Large intestine (tissue), 3 donors: Measurements from ENCODE around the gene BCR. TPM values are rescaled to one million over a fixed set of nuclear protein-coding genes. Genes with fewer than 3 reads are reported as not detected.

ENCODE experiments used
- DNase-seq, 2 donors: peaks; one replicate each; pipeline versions ENCODE4 v3.0.0 to v3.0.0-alpha.2; 2013
- H3K27ac ChIP-seq: one replicate; pipeline ENCODE4 v1.5.1; 2013; ENCODE audit warnings: low read length
- H3K27me3 ChIP-seq: 2 replicates; pipeline ENCODE4 v1.6.1; 2013; ENCODE audit warnings: low read length; ENCODE audit not compliant: control insufficient read depth, insufficient read depth
- H3K36me3 ChIP-seq: 2 replicates; pipeline ENCODE4 v1.6.1; 2013; ENCODE audit warnings: low read length; ENCODE audit not compliant: control insufficient read depth, insufficient read depth
- H3K4me1 ChIP-seq: one replicate; pipeline ENCODE4 v1.6.1; 2013; ENCODE audit warnings: low read length; ENCODE audit not compliant: control insufficient read depth, insufficient read depth
- H3K4me3 ChIP-seq: one replicate; pipeline ENCODE4 v1.5.1; 2013; ENCODE audit warnings: low read length
- H3K9me3 ChIP-seq: one replicate; pipeline ENCODE4 v1.6.1; 2013; ENCODE audit warnings: mild to moderate bottlenecking, low read depth, low read length, moderate library complexity; ENCODE audit not compliant: control insufficient read depth
- WGBS: methylation state at CpG from one replicate; pipeline ENCODE4 v1.1.5; 2013; ENCODE audit warnings: low lambda C conversion rate; ENCODE audit not compliant: insufficient coverage; 5-methylcytosine and 5-hydroxymethylcytosine counted together
- polyA plus RNA-seq: library from polyadenylated mRNA; unstranded; fragments of 120-200 nt; gene quantifications from one replicate; pipeline ENCODE4 v1.2.1, GENCODE V29; 2013

BCR gene
- polyA plus RNA-seq, 1 donor, result 29.0 TPM

DNA sequence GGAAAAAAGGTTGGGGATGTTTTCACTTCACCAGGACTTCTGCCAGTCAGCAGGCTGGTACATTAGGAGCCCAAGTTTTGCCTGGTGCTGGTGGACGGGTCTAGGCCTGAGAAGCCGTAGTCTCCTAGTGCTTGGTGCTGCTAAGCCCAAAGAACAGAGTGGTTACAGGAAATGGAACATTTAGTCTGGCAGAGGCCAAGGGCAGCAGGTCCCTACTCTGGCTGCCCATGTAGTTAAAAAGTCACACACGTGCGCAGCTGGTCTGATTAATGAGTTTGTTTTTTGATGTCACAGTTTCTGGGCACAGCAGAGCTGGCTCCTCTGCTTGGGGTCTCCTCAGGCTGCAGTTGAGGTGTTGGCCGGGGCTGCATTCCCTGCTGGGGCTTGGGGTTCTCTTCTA lies 20.6 kb downstream of the BCR start:
- no peak for DNase-seq
- H3K4me3 ChIP-seq, result no peak overlapping the region
- no peak overlapping the region for H3K27ac ChIP-seq
- H3K9me3 ChIP-seq, result no peaks in the 10 kb centered on the region
- H3K4me1 ChIP-seq, result peaks cover 5% of the 10 kb centered on the region
- H3K36me3 ChIP-seq, result peaks cover 7% of the 10 kb centered on the region
- no peaks in the 10 kb centered on the region for H3K27me3 ChIP-seq
- WGBS, result no CpG with 5 or more reads among the region's 5 CpGs

DNA sequence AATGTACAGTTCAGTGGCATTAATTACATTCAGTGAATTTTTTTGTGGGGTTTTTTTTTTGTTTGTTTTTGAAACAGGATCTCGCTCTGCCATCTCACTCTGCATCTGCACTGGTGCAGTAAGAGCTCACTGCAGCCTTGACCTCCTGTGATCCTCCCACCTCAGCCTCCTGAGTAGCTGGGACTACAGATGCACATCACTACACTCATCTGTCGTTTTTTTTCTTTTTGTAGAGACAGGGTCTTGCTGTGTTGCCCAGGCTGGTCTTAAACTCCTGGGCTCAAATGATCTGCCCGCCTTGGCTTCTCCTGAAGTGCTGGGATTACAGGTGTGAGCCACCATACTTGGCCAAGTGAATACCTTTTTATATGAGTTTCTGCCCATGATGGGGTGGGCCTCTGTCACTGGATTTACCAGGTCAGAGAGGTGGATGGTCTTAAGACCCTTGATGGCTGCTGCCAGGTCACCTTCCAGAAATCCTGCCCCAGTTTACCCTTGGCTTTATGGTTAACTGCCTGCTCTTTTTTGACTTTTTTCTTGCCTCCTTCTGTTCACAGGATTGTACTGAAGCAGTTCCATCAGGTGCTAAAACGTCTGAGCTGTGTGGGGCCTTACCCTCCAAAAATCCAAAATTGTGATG lies 22.6 kb downstream of the BCR start:
- no peak for DNase-seq
- no peaks in the 10 kb centered on the region for H3K9me3 ChIP-seq
- H3K4me3 ChIP-seq, result no peak overlapping the region
- no CpG with 5 or more reads among the region's 4 CpGs for WGBS
- peaks cover 5% of the 10 kb centered on the region for H3K4me1 ChIP-seq
- H3K36me3 ChIP-seq, result peaks cover 7% of the 10 kb centered on the region
- H3K27ac ChIP-seq, result no peak overlapping the region
- no peaks in the 10 kb centered on the region for H3K27me3 ChIP-seq

DNA sequence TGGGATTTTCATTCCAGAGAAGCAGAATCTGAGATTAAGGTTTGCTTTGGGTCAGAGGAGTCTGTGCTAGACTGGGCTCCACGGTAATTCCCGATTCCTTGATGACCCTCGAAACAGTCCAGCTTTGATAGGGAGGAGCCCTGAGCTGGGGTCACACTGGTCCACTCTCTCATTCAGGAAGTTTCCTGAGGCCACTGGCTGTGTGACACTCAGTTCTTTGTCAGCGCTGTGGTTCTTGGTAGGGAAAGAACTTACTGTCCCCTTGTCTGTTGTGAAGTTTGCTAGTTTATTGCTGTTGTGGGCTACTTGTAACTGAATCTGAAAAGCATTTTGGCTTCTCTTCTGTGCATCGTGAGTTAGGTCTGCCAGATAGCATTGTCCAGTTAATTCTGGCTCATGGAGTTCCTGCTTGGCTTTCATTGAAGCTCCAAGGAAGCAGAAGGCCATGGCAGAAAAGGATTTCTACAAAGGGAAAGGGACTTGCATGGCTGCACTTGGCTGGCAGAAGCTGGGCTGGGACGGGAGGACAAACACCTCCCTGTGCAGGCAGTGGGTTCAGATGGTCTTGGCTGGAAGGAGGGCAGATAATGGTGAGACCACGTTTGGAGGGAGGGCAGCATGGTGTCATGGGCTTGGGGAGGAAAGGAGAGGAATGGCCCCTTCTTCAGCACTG lies 23.3 kb downstream of the BCR start:
- H3K4me1 ChIP-seq, result peaks cover 5% of the 10 kb centered on the region
- peaks cover 8% of the 10 kb centered on the region for H3K36me3 ChIP-seq
- no peaks in the 10 kb centered on the region for H3K9me3 ChIP-seq
- no CpG with 5 or more reads among the region's 7 CpGs for WGBS
- no peak overlapping the region for H3K4me3 ChIP-seq
- no peaks in the 10 kb centered on the region for H3K27me3 ChIP-seq
- no peak overlapping the region for H3K27ac ChIP-seq
- no peak for DNase-seq

DNA sequence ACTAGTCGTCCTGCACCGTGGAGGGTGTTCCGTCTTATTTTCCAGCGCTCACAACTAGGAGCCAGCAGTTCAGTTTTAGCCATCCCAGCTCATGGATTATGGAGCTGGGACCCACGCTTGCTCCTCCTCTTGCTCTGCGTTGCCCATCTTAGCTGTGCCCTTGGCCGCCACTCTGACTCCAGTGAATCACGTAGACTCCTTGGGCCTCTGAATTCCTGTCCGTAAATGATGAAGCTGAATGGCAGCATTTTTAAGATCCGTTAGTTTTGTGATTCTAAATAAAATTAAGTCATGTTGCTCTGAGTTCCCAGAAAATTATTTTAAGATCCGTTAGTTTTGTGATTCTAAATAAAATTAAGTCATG lies 23.8 kb downstream of the BCR start:
- Histone ChIP-seq H3K4me1 (peaks cover 5% of the 10 kb centered on the region), H3K4me3 (no peak overlapping the region), H3K27me3 (no peaks in the 10 kb centered on the region), H3K36me3 (peaks cover 8% of the 10 kb centered on the region), H3K9me3 (no peaks in the 10 kb centered on the region), H3K27ac (no peak overlapping the region)
- no peak for DNase-seq
- 100% methylated on average over 1 of the region's 11 CpGs for WGBS

DNA sequence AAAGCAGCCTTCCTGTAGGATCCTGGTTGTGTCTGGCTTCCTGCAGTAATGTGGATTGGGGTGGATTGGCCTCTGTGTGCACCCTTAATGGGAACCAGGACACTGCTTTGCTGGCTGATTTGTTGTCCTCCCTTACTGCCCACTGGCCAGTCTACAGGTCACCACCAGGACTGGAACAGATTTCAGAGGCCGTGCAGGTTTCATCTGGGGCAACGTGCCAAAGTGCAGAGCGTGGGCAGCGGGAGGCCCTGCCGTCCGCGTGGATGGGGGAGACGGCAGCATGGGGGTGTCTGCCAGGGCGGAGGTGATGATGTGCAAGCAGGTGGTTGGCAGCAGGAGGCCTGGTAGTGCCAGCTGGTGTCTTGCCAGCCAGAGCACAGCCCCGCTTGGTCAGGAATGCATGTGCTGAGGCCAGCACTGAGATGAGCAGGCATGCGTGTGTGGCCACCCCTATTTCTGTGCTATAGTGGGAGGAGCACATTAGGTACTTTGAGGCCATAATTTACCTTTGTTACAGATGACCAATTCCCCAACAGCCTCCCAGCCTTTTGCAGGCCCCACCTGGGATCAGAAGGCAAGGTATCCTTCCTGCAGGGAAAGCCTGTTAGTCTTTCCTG lies 24.3 kb downstream of the BCR start:
- WGBS, result no CpG with 5 or more reads among the region's 11 CpGs
- Histone ChIP-seq H3K27me3 (no peaks in the 10 kb centered on the region), H3K4me3 (no peak overlapping the region), H3K9me3 (no peaks in the 10 kb centered on the region), H3K36me3 (peaks cover 8% of the 10 kb centered on the region), H3K27ac (no peak overlapping the region), H3K4me1 (peaks cover 5% of the 10 kb centered on the region)
- DNase-seq, result no peak

DNA sequence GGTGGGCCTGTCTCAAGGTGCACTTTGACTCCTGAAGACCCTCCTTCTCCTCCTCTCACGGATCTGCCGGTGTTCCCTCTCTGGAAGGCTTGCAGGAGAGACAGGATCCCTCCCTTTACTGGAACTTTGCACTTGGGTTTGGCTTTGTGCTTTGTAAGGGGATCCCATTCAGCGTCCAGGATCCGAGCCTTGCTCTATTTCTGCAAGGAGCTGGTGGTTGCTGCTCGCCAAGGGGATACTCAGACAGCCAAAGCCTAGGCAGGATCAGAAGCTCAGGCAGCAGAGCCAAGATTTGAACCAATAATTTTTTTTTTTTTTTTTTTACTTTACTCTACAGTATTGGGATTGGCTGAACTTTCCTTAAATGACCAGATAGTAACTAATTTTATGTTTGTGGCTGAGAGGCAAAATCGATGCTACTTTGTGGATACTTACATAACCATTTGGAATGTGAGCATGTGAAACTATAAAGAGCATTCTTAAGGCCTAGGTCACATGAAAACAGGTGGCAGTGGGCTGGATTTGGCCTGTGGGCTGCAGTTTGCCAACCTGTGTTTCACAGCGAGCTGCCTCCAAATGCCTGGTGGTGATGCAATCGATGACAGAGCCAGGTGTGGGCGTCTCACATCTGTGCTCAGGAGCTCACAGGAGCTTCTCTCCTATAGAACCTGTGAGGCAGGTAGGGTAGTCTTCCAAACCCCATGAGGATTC lies 25.2 kb downstream of the BCR start:
- Histone ChIP-seq H3K27ac (no peak overlapping the region), H3K4me1 (peaks cover 5% of the 10 kb centered on the region), H3K27me3 (no peaks in the 10 kb centered on the region), H3K4me3 (no peak overlapping the region), H3K9me3 (no peaks in the 10 kb centered on the region), H3K36me3 (peaks cover 8% of the 10 kb centered on the region)
- no peak for DNase-seq
- no CpG with 5 or more reads among the region's 9 CpGs for WGBS

DNA sequence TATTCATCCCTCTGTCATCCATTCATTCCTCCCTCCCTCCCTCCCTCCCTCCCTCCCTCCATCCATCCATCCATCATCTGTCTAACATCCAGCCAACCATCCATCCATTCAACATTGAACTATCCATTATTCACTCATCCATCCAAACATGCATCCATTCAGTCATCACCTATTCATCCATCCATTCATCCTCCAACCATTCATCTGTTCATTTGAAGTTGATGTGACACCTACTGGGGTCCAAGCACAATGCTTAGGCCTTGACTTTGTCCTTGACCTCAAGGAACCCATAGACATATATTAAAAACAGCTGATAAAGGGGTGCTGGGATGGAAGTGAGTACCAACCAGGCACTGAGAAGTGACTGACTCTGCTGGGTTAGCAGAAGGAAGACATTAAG lies 26.6 kb downstream of the BCR start:
- H3K27ac ChIP-seq, result no peak overlapping the region
- no peak for DNase-seq
- peaks cover 8% of the 10 kb centered on the region for H3K36me3 ChIP-seq
- no peak overlapping the region for H3K4me3 ChIP-seq
- H3K4me1 ChIP-seq, result peaks cover 7% of the 10 kb centered on the region
- no peaks in the 10 kb centered on the region for H3K9me3 ChIP-seq
- H3K27me3 ChIP-seq, result no peaks in the 10 kb centered on the region

DNA sequence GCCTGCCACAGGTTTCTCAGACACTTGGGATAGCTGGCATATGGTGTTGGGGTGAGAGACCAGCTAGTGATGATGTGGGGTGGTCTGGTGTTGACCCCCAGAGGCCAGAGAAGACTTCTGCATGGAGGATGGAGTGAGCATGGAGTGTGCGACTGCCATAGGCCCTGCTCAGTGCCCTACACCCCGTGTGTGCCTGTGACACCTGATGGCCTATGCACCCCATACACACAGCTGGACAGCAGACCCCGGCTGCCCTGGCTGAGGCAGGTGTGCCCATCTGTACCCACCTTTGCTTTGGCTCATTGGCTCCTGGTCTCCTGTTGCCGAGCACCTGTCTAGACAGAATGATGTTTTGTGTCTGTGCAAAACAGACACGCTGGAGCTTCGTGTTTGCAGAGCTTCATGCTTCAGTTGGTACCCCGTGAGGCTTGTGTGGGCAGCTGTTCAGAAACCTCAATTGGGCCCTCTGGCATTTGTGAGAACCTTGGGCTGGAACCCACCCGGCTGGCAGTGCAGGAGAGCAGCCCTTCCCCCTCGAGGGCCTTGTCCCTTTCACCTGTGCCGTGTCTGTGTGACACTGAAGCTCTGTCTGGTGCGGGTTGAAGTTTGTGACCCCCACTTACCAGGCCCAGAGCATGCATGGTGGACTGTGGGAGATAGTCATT lies 27.6 kb downstream of the BCR start:
- H3K36me3 ChIP-seq, result peaks cover 8% of the 10 kb centered on the region
- H3K27ac ChIP-seq, result no peak overlapping the region
- WGBS, result no CpG with 5 or more reads among the region's 11 CpGs
- no peak for DNase-seq
- no peaks in the 10 kb centered on the region for H3K27me3 ChIP-seq
- peaks cover 7% of the 10 kb centered on the region for H3K4me1 ChIP-seq
- H3K4me3 ChIP-seq, result no peak overlapping the region
- no peaks in the 10 kb centered on the region for H3K9me3 ChIP-seq

DNA sequence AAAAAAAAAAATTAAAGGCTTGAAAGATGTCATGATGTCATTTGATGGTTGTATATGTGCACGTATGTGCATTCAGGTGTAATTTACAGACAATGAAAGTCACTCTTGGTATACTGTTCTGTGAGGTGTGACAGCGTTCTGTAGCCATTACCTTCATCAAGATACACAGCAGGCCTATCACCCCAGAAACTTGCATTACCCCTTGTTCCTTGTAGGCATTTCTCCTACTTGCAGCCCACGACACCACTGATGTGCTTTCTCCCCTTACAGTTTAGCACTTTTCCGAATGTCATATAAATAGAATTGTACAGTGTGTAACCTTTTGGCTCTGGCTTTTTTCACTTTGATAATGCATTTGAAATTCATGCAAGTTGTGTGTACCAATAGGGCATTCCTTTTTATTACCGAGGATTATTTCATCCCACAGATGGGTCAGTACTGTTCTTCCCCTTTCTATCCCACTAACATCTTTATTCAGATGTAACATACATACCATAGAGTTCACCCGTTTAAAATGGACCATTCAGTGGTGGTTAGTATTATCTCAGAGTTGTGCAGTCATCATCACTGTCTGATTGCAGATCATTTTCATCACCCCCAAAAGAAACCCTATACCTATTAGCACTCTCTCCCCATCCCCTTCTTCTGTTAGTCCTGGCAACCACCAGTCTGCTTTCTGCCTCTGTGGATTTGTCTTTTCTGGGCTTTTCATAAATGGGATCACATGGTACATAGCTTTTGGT lies 30.3 kb downstream of the BCR start:
- no peak for DNase-seq
- Histone ChIP-seq H3K9me3 (no peaks in the 10 kb centered on the region), H3K36me3 (peaks cover 4% of the 10 kb centered on the region), H3K27ac (no peak overlapping the region), H3K27me3 (no peaks in the 10 kb centered on the region), H3K4me3 (no peak overlapping the region), H3K4me1 (peaks cover 2% of the 10 kb centered on the region)
- 95% methylated on average over 4 of the region's 6 CpGs for WGBS

DNA sequence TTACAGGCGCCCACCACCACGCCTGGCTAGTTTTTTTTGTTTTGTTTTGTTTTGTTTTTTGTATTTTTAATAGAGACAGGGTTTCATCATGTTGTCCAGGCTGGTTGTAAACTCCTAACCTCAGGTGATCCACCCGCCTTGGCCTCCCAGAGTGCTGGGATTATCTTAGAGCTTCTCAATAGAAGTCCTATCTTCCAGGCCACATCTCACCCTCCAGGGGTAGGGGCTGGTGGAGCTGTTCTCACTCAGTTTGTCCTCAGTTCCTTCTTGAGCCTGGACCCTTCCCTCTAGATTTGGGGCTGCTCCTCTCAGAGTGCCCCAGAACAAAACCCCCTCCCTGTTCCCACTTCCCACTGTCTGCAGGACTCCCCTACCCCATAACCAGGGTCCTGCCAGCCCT lies 31.3 kb downstream of the BCR start:
- WGBS, result no CpG with 5 or more reads among the region's 3 CpGs

More for the DNA sequence above, 31.3 kb downstream of the BCR start:
- peaks cover 4% of the 10 kb centered on the region for H3K36me3 ChIP-seq
- no peak overlapping the region for H3K4me3 ChIP-seq
- H3K27ac ChIP-seq, result no peak overlapping the region
- H3K27me3 ChIP-seq, result no peaks in the 10 kb centered on the region
- H3K4me1 ChIP-seq, result peaks cover 2% of the 10 kb centered on the region
- H3K9me3 ChIP-seq, result no peaks in the 10 kb centered on the region
- no peak for DNase-seq
